ENCODE results near the gene CORO2A. TPM values are rescaled to one million over a fixed set of nuclear protein-coding genes. Genes with fewer than 3 reads are reported as not detected.

CORO2A gene, protein sequence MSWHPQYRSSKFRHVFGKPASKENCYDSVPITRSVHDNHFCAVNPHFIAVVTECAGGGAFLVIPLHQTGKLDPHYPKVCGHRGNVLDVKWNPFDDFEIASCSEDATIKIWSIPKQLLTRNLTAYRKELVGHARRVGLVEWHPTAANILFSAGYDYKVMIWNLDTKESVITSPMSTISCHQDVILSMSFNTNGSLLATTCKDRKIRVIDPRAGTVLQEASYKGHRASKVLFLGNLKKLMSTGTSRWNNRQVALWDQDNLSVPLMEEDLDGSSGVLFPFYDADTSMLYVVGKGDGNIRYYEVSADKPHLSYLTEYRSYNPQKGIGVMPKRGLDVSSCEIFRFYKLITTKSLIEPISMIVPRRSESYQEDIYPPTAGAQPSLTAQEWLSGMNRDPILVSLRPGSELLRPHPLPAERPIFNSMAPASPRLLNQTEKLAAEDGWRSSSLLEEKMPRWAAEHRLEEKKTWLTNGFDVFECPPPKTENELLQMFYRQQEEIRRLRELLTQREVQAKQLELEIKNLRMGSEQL
- 0.52 and 0.64 TPM in 2 replicates for total RNA-seq (2013; cell fraction: nucleolus; rRNA removed)
- total RNA-seq (2014; rRNA removed) (4.1 and 4.7 TPM in 2 replicates), total RNA-seq (2014; rRNA removed; fragmentation: Illumina TruSeq; extraction: Trizol) (4.8 TPM in 2 replicates), total RNA-seq (2021) (4.8 and 4.9 TPM in 2 replicates), polyA plus RNA-seq (2011; rRNA removed) (0.84 and 1.0 TPM in 2 replicates), polyA plus RNA-seq (2014; fragmentation: Illumina TruSeq; extraction: Trizol) (5.0 and 5.5 TPM in 2 replicates), polyA plus RNA-seq (2014; fragmentation: Nextera tagmentation; extraction: Ambion mirVana) (1 to 10 TPM; 1.7 to 1.9 TPM), polyA plus RNA-seq (2014; rRNA removed) (4.2 and 5.3 TPM in 2 replicates), polyA plus RNA-seq (2016; fragmentation: Nextera tagmentation; extraction: Ambion mirVana) (1 to 10 TPM; 2.4 to 2.8 TPM), polyA minus RNA-seq (2011; rRNA and poly(A)+ RNA removed) (0.80 and 2.3 TPM in 2 replicates), Bru-seq, nascent RNA (percentile 43 among the genes with signal in this experiment), BruChase-seq, experiment 1, labeled RNA remaining after a 6-hour chase (percentile 39 among the genes with signal in this experiment), BruChase-seq, experiment 2, labeled RNA remaining after a 2-hour chase (percentile 36 among the genes with signal in this experiment)
- polyA plus RNA-seq (2011; ENCODE audit: low read depth), result 1.0 TPM
- polyA plus RNA-seq (2011; cell fraction: cytosol; rRNA removed), result 1.2 and 1.3 TPM in 2 replicates
- polyA plus RNA-seq (2011; cell fraction: nucleus; rRNA removed), result 0.37 and 0.42 TPM in 2 replicates
- polyA plus RNA-seq (2012), result 1.7 and 1.8 TPM in 2 replicates
- polyA minus RNA-seq (2011; cell fraction: cytosol; rRNA and poly(A)+ RNA removed), result 0.53 TPM in 1 of 2 replicates, not detected in the other
- polyA minus RNA-seq (2011; cell fraction: nucleus; rRNA and poly(A)+ RNA removed), result 0.12 and 0.19 TPM in 2 replicates
- long read RNA-seq, experiment 1, full-length matches to known transcripts, result 1 of 2 reads
- long read RNA-seq, experiment 1, partial matches to known transcripts, result 0 of 2 reads
- long read RNA-seq, experiment 1, other reads (novel, unspliced or antisense), result 1 of 2 reads
- long read RNA-seq, experiment 2, result 0 reads

DNA sequence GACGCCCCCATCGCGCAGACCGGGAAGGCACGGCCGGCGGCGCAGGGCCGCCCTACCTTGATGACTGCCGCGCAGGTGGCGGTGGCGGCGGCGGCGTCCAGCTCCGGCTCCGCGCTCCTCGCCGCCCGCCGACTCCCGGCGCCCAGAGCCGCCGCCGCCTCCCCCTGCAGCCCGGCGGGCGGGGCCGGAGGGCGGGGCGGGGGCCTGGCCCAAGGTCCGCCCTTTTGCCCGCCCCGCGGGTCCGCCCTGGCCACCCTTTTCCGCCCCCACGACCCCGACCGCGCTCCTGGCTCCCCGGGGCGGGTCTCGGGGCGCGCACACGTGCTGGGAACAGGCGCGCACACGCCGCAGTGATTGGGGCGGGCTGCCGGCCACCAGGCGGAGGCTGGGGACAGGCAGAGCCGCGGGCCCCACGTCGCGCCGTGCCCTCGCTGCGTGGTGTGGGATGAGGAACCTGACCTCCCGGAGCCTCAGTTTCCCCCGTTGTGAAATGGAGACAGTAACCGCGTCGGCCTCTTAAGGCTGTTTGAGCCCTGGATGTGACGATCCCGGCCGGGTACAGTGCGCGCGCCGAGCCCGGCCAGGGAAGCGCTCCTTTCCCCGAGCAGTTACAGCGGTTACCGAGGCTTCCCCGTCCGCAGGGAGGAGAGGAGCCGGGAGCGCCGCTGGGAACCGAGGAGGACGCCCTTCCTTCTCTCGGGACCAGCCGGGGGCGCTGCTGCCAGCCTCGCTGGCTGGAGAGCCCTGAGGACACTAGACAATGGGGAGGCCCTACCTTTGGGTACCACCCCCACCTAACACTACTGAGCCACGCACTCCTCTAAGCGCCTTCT, at the start of gene CORO2A:
TSS of gene CORO2A (minus strand) at position 135 of the 833 bp plus-strand sequence. CDS start 34,977 bp downstream, outside the sequence.
- in situ Hi-C loops (cut with MboI) (no loop called here), intact Hi-C loops (cut with micrococcal nuclease; ENCODE audit: unreplicated experiment) (loop anchor here (5.0 kb wide), 1 partner anchor 75 kb away; the partner anchor contains the start of gene TRIM14)
- Histone ChIP-seq H3K9me3 (replicated peaks; ENCODE audit: control insufficient read depth, insufficient read depth, low read length) (no peaks in the 10 kb centered on the region), H3K36me3 (ENCODE audit: control insufficient read depth in 2 of 2, insufficient read depth in 2 of 2, low read length in 1 of 2) (no peaks in the 10 kb centered on the region), H3K79me2 (ENCODE audit: control insufficient read depth, insufficient read depth, low read length) (no peaks in the 10 kb centered on the region), H3K4me2 (ENCODE audit: control insufficient read depth, insufficient read depth) (peak within 1 kb of the TSS; percentile 99), H3K4me3 (peak within 1 kb of the TSS; percentile 78), H3K9ac (ENCODE audit: control insufficient read depth, insufficient read depth, low read length) (peak within 1 kb of the TSS; percentile 55; the same call in 1 of the 2 replicates), H4K20me1 (ENCODE audit: control insufficient read depth, insufficient read depth) (no peaks in the 10 kb centered on the region), H3K4me1 (ENCODE audit: control insufficient read depth, insufficient read depth, low read length) (peaks cover 6% of the 10 kb centered on the region), H3K27me3 (replicated peaks in 1 of 2; ENCODE audit: control insufficient read depth in 2 of 2, insufficient read depth in 2 of 2, low read length in 1 of 2) (peaks cover 0 to 3% of the 10 kb centered on the region in 2 experiments; a peak in 3 of 4 replicates), H3K27ac (ENCODE audit: control insufficient read depth, insufficient read depth) (no peak within 1 kb of the TSS), H2AFZ (ENCODE audit: control insufficient read depth, low read depth, low read length) (peak within 1 kb of the TSS; percentile 89)
- ChIA-PET SMC1A (ENCODE audit: uncharacterized antibody, unreplicated experiment) (interaction anchor here (0.6 to 2.0 kb wide), 10 partner anchors 13 to 102 kb away, joined by 3 to 22 read pairs (median 3); partner anchors contain the start of gene TRIM14), RAD21 (ENCODE audit: unreplicated experiment) (interaction anchor here (1.0 to 1.5 kb wide), 7 partner anchors 11 to 96 kb away, joined by 3 to 8 read pairs (median 4); partner anchors contain the start of gene TRIM14), POLR2A (interaction anchor here (0.6 kb wide), 1 partner anchor 51 kb away, joined by 5 read pairs; no protein-coding TSS in a partner anchor), CTCF (interaction anchor here (0.7 to 3.3 kb wide), 11 partner anchors 12 to 233 kb away, joined by 3 to 25 read pairs (median 3); partner anchors contain the start of genes TBC1D2 and TRIM14)
- FAIRE-seq, result peak; percentile 56
- DNase-seq (ENCODE audit: low read depth, low spot score), result no peak
- 2% methylated on average over 49 of the region's 95 CpGs for WGBS (ENCODE audit: insufficient coverage, insufficient replicate concordance, low lambda C conversion rate, missing lambda C conversion rate)
- no TSS peak for BruUV-seq (replicated peaks)
- peak; percentile 87 for ATAC-seq
- no peak for TF ChIP-seq TARDBP (IDR thresholded peaks at IDR 0.05; ENCODE audit: borderline replicate concordance)
- peak; percentile 71 for TF ChIP-seq LARP7 (IDR thresholded peaks at IDR 0.05)
- no peak for TF ChIP-seq ZNF217 (IDR thresholded peaks at IDR 0.05)
- TF ChIP-seq NBN (IDR thresholded peaks at IDR 0.05), result no peak
- TF ChIP-seq KLF5 (IDR thresholded peaks at IDR 0.05; ENCODE audit: partially characterized antibody), result no peak
- no peak for TF ChIP-seq GABPA (IDR thresholded peaks at IDR 0.05; ENCODE audit: low read depth)
- TF ChIP-seq, protein P1, sequence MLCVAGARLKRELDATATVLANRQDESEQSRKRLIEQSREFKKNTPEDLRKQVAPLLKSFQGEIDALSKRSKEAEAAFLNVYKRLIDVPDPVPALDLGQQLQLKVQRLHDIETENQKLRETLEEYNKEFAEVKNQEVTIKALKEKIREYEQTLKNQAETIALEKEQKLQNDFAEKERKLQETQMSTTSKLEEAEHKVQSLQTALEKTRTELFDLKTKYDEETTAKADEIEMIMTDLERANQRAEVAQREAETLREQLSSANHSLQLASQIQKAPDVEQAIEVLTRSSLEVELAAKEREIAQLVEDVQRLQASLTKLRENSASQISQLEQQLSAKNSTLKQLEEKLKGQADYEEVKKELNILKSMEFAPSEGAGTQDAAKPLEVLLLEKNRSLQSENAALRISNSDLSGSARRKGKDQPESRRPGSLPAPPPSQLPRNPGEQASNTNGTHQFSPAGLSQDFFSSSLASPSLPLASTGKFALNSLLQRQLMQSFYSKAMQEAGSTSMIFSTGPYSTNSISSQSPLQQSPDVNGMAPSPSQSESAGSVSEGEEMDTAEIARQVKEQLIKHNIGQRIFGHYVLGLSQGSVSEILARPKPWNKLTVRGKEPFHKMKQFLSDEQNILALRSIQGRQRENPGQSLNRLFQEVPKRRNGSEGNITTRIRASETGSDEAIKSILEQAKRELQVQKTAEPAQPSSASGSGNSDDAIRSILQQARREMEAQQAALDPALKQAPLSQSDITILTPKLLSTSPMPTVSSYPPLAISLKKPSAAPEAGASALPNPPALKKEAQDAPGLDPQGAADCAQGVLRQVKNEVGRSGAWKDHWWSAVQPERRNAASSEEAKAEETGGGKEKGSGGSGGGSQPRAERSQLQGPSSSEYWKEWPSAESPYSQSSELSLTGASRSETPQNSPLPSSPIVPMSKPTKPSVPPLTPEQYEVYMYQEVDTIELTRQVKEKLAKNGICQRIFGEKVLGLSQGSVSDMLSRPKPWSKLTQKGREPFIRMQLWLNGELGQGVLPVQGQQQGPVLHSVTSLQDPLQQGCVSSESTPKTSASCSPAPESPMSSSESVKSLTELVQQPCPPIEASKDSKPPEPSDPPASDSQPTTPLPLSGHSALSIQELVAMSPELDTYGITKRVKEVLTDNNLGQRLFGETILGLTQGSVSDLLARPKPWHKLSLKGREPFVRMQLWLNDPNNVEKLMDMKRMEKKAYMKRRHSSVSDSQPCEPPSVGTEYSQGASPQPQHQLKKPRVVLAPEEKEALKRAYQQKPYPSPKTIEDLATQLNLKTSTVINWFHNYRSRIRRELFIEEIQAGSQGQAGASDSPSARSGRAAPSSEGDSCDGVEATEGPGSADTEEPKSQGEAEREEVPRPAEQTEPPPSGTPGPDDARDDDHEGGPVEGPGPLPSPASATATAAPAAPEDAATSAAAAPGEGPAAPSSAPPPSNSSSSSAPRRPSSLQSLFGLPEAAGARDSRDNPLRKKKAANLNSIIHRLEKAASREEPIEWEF (IDR thresholded peaks at IDR 0.05; ENCODE audit: insufficient replicate concordance, low read depth, low read length), result no peak
- no peak for TF ChIP-seq SIX5 (IDR thresholded peaks at IDR 0.05; ENCODE audit: low read depth, low read length, severe bottlenecking)
- TF ChIP-seq TAF1 (IDR thresholded peaks at IDR 0.05; ENCODE audit: borderline replicate concordance, low read depth, low read length), result no peak
- TF ChIP-seq, protein P2, sequence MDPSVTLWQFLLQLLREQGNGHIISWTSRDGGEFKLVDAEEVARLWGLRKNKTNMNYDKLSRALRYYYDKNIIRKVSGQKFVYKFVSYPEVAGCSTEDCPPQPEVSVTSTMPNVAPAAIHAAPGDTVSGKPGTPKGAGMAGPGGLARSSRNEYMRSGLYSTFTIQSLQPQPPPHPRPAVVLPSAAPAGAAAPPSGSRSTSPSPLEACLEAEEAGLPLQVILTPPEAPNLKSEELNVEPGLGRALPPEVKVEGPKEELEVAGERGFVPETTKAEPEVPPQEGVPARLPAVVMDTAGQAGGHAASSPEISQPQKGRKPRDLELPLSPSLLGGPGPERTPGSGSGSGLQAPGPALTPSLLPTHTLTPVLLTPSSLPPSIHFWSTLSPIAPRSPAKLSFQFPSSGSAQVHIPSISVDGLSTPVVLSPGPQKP (IDR thresholded peaks at IDR 0.05; ENCODE audit: low read depth, low read length), result no peak
